CD4-positive, alpha-beta T cell treated with Interferon alpha-2 for 1 hour (primary cell): Measurements from ENCODE around the gene CCDC57.
"Not testable (repeated sequence)": the region's sequence is repeated elsewhere in the genome, so short reads cannot be mapped to it uniquely, and the experiment has no call there.

Experiments
- DNase-seq, 2 donors: peaks; one replicate each; pipeline ENCODE4 v3.0.0-alpha.2; 2020 to 2022

The CCDC57 gene

GRCh38 chr17:82151106-82151957, 61.3 kb downstream of the CCDC57 start:
- no peak for DNase-seq

- no peak for DNase-seq
Measured at GRCh38 chr17:82149401-82150099, 63.1 kb downstream of the CCDC57 start.

GRCh38 chr17:82148997-82149396, 63.6 kb downstream of the CCDC57 start:
- no peak for DNase-seq

- no peak for DNase-seq
Measured at GRCh38 chr17:82148011-82148410, 64.6 kb downstream of the CCDC57 start.

GRCh38 chr17:82146663-82147654, 65.7 kb downstream of the CCDC57 start:
- DNase-seq: no peak

GRCh38 chr17:82145550-82146155, 67.0 kb downstream of the CCDC57 start:
- no peak for DNase-seq

- no peak for DNase-seq
Measured at GRCh38 chr17:82143333-82143732, 69.3 kb downstream of the CCDC57 start.

GRCh38 chr17:82139961-82140360, 72.7 kb downstream of the CCDC57 start:
- DNase-seq: not testable (repeated sequence)

GRCh38 chr17:82138511-82138992, 74.1 kb downstream of the CCDC57 start:
- DNase-seq: no peak

- DNase-seq: no peak
Measured at GRCh38 chr17:82134101-82134500, 78.5 kb downstream of the CCDC57 start.

GRCh38 chr17:82133166-82133953, 79.3 kb downstream of the CCDC57 start:
- not testable (repeated sequence) for DNase-seq

- DNase-seq: no peak
Measured at GRCh38 chr17:82129095-82129494, 83.5 kb downstream of the CCDC57 start.

- no peak for DNase-seq
Measured at GRCh38 chr17:82128287-82128686, 84.4 kb downstream of the CCDC57 start.

GRCh38 chr17:82127704-82128103, 84.9 kb downstream of the CCDC57 start:
- DNase-seq: peak; percentile 14 to 34

GRCh38 chr17:82127315-82127595, 85.4 kb downstream of the CCDC57 start:
- DNase-seq: no peak

GRCh38 chr17:82126556-82127314, 85.9 kb downstream of the CCDC57 start:
- DNase-seq: peak; percentile 91

GRCh38 chr17:82124101-82124500, 88.5 kb downstream of the CCDC57 start:
- no peak for DNase-seq

GRCh38 chr17:82121660-82122629, 90.7 kb downstream of the CCDC57 start:
- no peak for DNase-seq

GRCh38 chr17:82121246-82121645, 91.4 kb downstream of the CCDC57 start:
- no peak for DNase-seq

GRCh38 chr17:82120148-82120547, 92.5 kb downstream of the CCDC57 start:
- DNase-seq: peak; percentile 20 to 23
